Measurements from ENCODE around the gene UBR3. TPM values are rescaled to one million over a fixed set of nuclear protein-coding genes. Genes with fewer than 3 reads are reported as not detected.

UBR3 gene
- total and polyA plus RNA-seq, 2 experiments from 2014 or later, result 10.7 to 28.0 TPM

DNA sequence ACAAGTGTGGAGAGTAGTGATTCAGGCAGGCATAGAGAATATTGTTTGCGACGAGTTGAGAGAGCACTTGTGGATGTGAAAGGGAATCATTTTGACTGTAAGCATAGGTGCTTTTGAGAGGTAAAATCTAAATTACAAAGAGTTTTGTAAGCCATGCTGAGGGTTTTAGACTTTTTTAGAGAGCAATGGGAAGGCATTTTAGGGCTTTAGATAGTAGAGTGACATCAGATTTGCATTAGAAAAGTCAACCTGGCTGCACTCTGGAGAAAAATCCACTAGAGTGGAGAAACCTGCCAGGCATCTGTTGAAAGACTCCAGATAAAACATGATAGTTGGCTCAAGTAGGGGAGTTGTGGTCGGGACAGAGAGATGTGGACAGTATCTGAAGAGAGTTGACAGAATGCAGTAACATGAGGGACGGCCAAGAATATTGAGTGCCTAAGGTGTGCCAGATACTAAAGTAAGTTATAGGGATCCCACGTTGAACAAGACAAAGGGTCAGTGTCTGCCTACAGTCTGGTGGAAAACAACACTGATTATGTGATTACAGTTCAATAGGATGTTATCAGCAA is 258.9 kb downstream of the UBR3 start:
- peaks cover 3% of the 10 kb centered on the region for H3K27me3 Mint-ChIP-seq (ENCODE audit: insufficient read depth, low read depth, poor library complexity)
- Histone ChIP-seq H3K4me2 (peak overlapping the region; percentile 66), H3K4me1 (ENCODE audit: insufficient read depth) (peaks cover 61% of the 10 kb centered on the region)

More for the DNA sequence above, 258.9 kb downstream of the UBR3 start:
- H3K79me2 ChIP-seq (replicated peaks; ENCODE audit: insufficient read depth), result no peaks in the 10 kb centered on the region
- Mint-ChIP-seq H3K4me1 (peaks cover 18% of the 10 kb centered on the region; the same call in 2 of the 3 replicates), H3K4me3 (no peak overlapping the region), H3K9me3 (peaks cover 10% of the 10 kb centered on the region), H3K36me3 (ENCODE audit: low read depth) (peaks cover 11% of the 10 kb centered on the region), H3K27ac (no peak overlapping the region)
- DNase-seq (ENCODE audit: low spot score) (peak; percentile 50), ATAC-seq (peak; percentile 72)
- H3K9me2 ChIP-seq (ENCODE audit: insufficient read depth), result no peaks in the 10 kb centered on the region
- H4K20me1 ChIP-seq (replicated peaks; ENCODE audit: insufficient read depth), result no peaks in the 10 kb centered on the region
- H3K27ac ChIP-seq (ENCODE audit: low read depth), result peak overlapping the region; percentile 86
- TF ChIP-seq NANOG (IDR thresholded peaks at IDR 0.05; ENCODE audit: borderline replicate concordance) (0 out of 2 replicates have a peak, but pooled peaks have one; percentile 27), ETS1 (IDR thresholded peaks at IDR 0.05) (no peak)
- TF ChIP-seq, protein P1, sequence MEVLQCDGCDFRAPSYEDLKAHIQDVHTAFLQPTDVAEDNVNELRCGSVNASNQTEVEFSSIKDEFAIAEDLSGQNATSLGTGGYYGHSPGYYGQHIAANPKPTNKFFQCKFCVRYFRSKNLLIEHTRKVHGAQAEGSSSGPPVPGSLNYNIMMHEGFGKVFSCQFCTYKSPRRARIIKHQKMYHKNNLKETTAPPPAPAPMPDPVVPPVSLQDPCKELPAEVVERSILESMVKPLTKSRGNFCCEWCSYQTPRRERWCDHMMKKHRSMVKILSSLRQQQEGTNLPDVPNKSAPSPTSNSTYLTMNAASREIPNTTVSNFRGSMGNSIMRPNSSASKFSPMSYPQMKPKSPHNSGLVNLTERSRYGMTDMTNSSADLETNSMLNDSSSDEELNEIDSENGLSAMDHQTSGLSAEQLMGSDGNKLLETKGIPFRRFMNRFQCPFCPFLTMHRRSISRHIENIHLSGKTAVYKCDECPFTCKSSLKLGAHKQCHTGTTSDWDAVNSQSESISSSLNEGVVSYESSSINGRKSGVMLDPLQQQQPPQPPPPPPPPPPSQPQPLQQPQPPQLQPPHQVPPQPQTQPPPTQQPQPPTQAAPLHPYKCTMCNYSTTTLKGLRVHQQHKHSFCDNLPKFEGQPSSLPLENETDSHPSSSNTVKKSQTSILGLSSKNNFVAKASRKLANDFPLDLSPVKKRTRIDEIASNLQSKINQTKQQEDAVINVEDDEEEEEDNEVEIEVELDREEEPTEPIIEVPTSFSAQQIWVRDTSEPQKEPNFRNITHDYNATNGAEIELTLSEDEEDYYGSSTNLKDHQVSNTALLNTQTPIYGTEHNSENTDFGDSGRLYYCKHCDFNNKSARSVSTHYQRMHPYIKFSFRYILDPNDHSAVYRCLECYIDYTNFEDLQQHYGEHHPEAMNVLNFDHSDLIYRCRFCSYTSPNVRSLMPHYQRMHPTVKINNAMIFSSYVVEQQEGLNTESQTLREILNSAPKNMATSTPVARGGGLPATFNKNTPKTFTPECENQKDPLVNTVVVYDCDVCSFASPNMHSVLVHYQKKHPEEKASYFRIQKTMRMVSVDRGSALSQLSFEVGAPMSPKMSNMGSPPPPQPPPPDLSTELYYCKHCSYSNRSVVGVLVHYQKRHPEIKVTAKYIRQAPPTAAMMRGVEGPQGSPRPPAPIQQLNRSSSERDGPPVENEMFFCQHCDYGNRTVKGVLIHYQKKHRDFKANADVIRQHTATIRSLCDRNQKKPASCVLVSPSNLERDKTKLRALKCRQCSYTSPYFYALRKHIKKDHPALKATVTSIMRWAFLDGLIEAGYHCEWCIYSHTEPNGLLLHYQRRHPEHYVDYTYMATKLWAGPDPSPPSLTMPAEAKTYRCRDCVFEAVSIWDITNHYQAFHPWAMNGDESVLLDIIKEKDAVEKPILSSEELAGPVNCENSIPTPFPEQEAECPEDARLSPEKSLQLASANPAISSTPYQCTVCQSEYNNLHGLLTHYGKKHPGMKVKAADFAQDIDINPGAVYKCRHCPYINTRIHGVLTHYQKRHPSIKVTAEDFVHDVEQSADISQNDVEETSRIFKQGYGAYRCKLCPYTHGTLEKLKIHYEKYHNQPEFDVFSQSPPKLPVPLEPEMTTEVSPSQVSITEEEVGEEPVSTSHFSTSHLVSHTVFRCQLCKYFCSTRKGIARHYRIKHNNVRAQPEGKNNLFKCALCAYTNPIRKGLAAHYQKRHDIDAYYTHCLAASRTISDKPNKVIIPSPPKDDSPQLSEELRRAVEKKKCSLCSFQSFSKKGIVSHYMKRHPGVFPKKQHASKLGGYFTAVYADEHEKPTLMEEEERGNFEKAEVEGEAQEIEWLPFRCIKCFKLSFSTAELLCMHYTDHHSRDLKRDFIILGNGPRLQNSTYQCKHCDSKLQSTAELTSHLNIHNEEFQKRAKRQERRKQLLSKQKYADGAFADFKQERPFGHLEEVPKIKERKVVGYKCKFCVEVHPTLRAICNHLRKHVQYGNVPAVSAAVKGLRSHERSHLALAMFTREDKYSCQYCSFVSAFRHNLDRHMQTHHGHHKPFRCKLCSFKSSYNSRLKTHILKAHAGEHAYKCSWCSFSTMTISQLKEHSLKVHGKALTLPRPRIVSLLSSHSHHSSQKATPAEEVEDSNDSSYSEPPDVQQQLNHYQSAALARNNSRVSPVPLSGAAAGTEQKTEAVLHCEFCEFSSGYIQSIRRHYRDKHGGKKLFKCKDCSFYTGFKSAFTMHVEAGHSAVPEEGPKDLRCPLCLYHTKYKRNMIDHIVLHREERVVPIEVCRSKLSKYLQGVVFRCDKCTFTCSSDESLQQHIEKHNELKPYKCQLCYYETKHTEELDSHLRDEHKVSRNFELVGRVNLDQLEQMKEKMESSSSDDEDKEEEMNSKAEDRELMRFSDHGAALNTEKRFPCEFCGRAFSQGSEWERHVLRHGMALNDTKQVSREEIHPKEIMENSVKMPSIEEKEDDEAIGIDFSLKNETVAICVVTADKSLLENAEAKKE (CRISPR knock-in tag; IDR thresholded peaks at IDR 0.05), result peak; percentile 47; the same call in 1 of the 2 replicates
- peak overlapping the region; percentile 23 for H3K4me3 ChIP-seq
- no peak overlapping the region for H2AFZ ChIP-seq
- H3K27me3 ChIP-seq (ENCODE audit: insufficient read depth), result no peaks in the 10 kb centered on the region
- no peaks in the 10 kb centered on the region for H3K36me3 ChIP-seq (ENCODE audit: insufficient read depth)
- H3F3A ChIP-seq (replicated peaks; ENCODE audit: low read depth), result peaks cover 3% of the 10 kb centered on the region; the same call in 1 of the 2 replicates

All from GM23338 (cell line).